HG03521 (cell line): ENCODE results near the gene EPHB1.
"Not testable (repeated sequence)": the region's sequence is repeated elsewhere in the genome, so short reads cannot be mapped to it uniquely, and the experiment has no call there.

Experiments used
- ATAC-seq: cut with Tn5 transposase; IDR thresholded peaks from one replicate; pipeline ENCODE4 v1.9.1; 2021; ENCODE audit warnings: mild to moderate bottlenecking, moderate library complexity; ENCODE audit not compliant: unreplicated experiment

The EPHB1 gene

GRCh38 chr3:135226057-135226456 is 431.0 kb downstream of the EPHB1 start:
- peak; percentile 46 for ATAC-seq

GRCh38 chr3:135228201-135228600 is 433.1 kb downstream of the EPHB1 start:
- no peak for ATAC-seq

DNA sequence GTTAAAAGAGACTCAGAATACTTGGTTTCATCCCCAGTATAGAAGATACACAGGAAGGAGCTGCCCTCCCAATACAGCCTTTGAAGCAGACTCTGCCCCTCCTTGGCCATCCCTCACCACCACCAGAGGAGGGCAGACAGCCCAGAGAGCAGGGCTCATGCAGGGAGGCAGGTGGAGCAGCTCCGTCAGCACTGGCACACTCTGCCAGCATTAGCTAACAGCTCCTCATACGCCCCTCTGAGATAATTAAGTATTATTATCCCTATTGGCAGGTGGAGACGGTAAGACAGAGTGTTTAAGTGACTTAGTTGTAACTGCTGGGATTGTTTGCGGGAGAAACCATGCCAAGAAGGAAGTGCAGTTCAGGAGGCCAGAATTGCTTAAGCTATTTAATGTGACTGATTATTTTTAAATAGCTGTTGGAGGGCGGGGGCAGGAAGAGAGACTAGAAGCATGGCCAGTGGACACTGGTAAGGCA is 434.0 kb downstream of the EPHB1 start:
- no peak for ATAC-seq

GRCh38 chr3:135231737-135232136 is 436.7 kb downstream of the EPHB1 start:
- no peak for ATAC-seq

DNA sequence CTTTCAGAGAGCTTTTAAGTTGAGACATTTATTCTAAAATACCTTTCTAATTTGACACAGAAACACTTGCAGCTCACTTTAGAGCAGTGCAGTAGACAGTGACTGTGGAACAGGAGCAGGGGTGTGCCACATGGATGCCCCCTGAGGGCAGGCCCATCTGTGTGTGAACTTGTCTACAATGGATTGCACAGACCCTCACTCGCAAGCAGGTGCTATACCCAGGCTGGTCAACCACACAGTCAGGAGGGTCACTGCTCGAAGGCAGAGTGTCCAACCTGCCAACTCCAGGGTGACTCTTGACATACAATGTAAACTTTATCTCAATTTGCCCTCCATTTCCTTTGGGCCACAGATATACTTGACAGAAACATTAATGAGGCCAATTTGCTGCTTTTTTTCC is 437.2 kb downstream of the EPHB1 start:
- no peak for ATAC-seq

- ATAC-seq, result not testable (repeated sequence)
Measured at GRCh38 chr3:135233476-135233875, 438.4 kb downstream of the EPHB1 start.

DNA sequence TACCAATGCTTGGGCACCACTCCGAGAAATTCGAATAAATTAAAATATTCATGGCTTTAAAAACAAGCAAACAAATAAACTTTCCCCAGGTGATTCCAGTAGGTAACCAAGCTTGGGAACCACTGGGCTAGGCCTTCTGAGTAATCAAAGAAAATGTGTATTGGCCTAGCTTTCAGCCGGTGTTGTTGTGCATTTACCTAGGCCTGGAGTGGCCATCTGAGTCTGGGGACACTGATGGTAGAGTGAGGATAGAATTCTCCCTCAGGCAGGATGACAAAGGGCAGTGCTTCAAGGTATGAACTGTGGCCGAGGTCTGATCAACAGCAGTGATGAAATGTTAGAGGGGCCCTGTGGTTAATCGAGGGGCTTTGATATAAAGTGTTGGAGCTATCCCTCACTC is 440.5 kb downstream of the EPHB1 start:
- no peak for ATAC-seq

GRCh38 chr3:135237371-135238143 is 442.5 kb downstream of the EPHB1 start:
- ATAC-seq, result no peak

DNA sequence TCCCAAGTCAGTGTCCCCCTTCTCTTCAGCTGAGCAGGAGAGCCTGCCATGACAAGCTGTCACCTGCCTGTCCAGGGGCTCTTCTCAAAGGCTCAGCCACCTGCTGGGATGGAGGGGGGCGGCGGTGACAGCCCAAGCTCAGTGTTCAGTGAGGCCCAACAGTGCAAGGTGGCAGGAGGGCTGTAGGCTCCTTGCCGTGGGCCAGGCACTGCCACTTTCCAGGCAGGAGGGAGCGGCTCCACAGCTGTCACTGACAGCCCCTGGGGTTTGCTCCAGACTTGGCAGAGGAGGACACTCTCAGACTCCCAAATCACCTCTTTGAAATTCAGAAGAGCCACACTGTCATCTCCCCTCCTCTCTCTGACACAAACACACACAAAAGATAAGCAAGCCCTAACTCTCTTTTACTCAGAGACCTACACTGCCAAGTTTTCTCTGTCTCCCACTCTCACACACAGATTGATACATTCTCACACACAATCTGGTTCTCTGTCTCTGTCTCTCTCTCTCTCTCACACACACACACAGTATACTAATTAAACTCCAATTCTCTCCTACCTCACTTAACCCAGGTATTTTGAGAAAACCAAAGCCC is 443.3 kb downstream of the EPHB1 start:
- ATAC-seq, result no peak

GRCh38 chr3:135238871-135239614 is 444.0 kb downstream of the EPHB1 start:
- ATAC-seq, result no peak

- ATAC-seq, result no peak
Measured at GRCh38 chr3:135239615-135239884, 444.5 kb downstream of the EPHB1 start.

DNA sequence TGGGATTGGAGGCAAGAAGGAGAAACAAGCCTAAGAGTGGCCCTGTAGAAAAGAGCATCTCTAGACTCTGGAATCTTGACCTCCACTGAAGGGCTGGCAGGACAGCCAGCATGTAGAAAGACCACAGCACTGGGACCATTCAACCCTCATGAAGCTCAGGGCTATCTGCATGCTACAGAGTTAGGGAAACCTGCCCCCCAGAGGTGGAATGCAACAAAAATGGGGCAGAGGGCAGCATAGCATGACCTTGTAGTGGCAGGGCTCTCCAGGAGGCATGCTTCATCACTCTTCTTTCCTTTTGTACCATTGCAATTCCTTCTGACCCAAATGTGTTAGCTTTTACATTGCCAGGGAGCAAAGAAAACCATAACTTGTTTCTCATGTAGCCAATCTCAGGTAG is 445.4 kb downstream of the EPHB1 start:
- ATAC-seq, result no peak

DNA sequence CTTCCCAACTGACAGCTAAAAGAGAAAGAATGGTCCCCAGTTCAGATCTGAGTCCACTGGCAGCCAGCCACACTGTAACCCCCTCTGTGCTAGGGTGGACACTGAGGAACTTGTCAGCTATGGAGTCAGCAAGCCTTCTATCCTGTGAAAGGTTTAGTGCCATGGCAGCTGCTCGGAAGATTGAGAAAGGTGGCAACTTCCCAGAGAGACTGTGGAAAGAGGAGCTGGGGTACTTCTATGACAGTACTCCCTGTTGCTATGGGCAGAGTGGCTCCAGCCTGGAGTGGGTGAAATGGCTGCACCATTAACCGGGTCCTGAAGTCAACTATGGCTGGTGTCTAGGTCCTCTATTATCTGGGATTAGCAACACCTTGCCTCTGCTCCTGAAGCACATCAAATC is 447.2 kb downstream of the EPHB1 start:
- no peak for ATAC-seq

DNA sequence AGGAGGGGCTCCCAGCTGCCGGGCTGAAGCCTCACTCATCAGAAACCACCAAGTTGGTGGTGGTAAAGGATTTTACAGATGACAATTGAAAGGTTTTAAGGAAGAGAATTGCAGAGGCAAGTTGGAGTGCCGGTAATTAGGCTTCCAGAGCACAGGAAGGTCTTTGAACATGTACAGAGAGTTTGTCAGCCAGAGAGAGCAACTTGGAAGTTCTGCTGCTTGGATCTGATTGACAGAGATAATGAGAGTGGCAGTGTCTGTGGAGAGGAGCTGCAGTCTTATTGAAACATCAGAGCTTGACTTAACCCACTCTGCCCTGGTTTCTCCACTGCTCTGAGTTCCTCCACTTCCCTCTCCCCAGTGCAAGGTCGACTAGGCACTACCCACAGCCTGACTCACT is 448.6 kb downstream of the EPHB1 start:
- ATAC-seq, result no peak

DNA sequence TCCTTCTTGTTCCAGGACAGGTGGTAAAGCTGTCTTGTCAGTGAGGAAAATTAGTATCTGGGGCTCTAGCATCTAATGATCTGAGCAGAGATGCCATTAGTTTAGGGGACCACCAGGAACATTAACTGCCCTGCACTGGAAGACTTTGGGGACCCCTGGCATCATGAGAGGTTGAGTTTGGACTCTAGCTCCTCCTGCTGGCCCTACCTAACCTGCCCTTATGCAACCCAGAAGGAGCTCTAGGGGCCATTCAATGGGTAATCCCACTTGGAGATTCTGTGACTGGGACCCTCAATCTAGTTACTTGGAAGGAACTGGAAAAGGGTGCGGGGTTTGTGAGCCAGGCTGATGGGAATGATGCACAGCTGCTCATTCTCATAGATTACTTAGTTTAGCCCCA is 451.0 kb downstream of the EPHB1 start:
- no peak for ATAC-seq

DNA sequence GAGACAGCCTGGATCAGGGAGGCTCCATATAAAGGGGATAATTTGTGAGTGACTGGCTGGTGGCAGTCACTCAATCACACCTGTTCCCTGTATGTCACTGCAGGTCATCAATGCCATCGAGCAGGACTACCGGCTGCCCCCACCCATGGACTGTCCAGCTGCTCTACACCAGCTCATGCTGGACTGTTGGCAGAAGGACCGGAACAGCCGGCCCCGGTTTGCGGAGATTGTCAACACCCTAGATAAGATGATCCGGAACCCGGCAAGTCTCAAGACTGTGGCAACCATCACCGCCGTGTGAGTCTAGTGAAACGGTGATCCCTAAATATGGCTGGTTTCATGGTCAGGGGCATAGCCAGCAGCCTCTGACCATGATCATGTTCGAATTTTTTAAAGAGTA is 453.2 kb downstream of the EPHB1 start:
- no peak for ATAC-seq

GRCh38 chr3:135249186-135249585 is 454.1 kb downstream of the EPHB1 start:
- no peak for ATAC-seq

- ATAC-seq, result no peak
Measured at GRCh38 chr3:135258916-135259315, 463.9 kb downstream of the EPHB1 start.

DNA sequence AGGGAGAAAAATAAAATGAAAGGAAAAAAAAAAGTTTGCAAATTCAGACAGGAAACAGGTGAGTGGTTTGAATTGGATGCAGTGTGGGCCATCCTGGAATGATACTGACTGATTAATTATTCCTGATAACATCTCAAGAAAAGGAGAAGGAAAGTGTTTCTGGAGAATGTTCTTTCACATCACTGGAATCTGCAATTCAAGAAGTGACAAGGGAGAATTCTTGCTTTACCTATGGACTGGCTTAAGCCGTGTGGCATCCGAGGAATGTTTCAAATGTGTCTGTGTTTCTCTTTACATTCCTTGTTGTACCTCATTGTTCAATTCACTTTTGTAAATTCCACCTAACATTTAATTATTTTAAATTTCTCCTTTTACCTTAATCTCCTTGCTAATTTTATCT is 465.0 kb downstream of the EPHB1 start:
- no peak for ATAC-seq

GRCh38 chr3:135261214-135261775 is 466.2 kb downstream of the EPHB1 start:
- no peak for ATAC-seq

GRCh38 chr3:135261916-135262315 is 466.9 kb downstream of the EPHB1 start:
- ATAC-seq, result no peak

- no peak for ATAC-seq
Measured at GRCh38 chr3:135262441-135262840, 467.4 kb downstream of the EPHB1 start.
